ENCODE results near the gene SLC7A7. TPM values are rescaled to one million over a fixed set of nuclear protein-coding genes. Genes with fewer than 3 reads are reported as not detected.
A peak's percentile ranks its signal among the peaks of the same experiment; 100 is the strongest.
"Not testable (repeated sequence)": the region's sequence is repeated elsewhere in the genome, so short reads cannot be mapped to it uniquely, and the experiment has no call there.

Gene SLC7A7
- total RNA-seq, 1 experiment from 2014 or later, result 443 TPM

- CTCF ChIA-PET, result interaction anchor here (1.3 kb wide), 1 partner anchor 13 kb away, joined by 4 read pairs; no protein-coding TSS in a partner anchor
These were observed 20.7 kb downstream of the SLC7A7 start for GRCh38 chr14:22794551-22794951.

GRCh38 chr14:22793976-22794375 lies 21.3 kb downstream of the SLC7A7 start:
- Mint-ChIP-seq H3K27ac (ENCODE audit: unreplicated experiment) (no peak overlapping the region), H3K36me3 (ENCODE audit: insufficient read depth, unreplicated experiment) (peaks cover 90% of the 10 kb centered on the region), H3K4me3 (ENCODE audit: unreplicated experiment) (no peak overlapping the region), H3K4me1 (ENCODE audit: low read depth, unreplicated experiment) (peaks cover 53% of the 10 kb centered on the region), H3K27me3 (ENCODE audit: insufficient read depth, unreplicated experiment) (no peaks in the 10 kb centered on the region), H3K9me3 (ENCODE audit: unreplicated experiment) (no peaks in the 10 kb centered on the region)
- H3K4me1 ChIP-seq, result peaks cover 74% of the 10 kb centered on the region
- no TSS peak for BruUV-seq (replicated peaks)
- H3K36me3 ChIP-seq (ENCODE audit: control insufficient read depth, insufficient read depth, low read length), result peaks cover 2% of the 10 kb centered on the region; the same call in 1 of the 2 replicates
- ChIA-PET CTCF (interaction anchor here (1.3 kb wide), 1 partner anchor 14 kb away, joined by 4 read pairs; no protein-coding TSS in a partner anchor), POLR2A (interaction anchor here (1.0 kb wide), 1 partner anchor 13 kb away, joined by 4 read pairs; no protein-coding TSS in a partner anchor)
- H3K27me3 ChIP-seq (replicated peaks; ENCODE audit: control insufficient read depth, insufficient read depth, low read length), result no peaks in the 10 kb centered on the region
- H3K9me3 ChIP-seq, result no peaks in the 10 kb centered on the region
- intact Hi-C loops (cut with micrococcal nuclease; ENCODE audit: unreplicated experiment), result no loop called here
- no peak overlapping the region for H3K4me3 ChIP-seq (ENCODE audit: low read depth, low read length)
- TF ChIP-seq CTCF (IDR thresholded peaks at IDR 0.05; ENCODE audit: insufficient read depth in 1 of 2, low read depth in 1 of 2, low read length in 1 of 2, severe bottlenecking in 1 of 2, unreplicated experiment in 1 of 2), result no peak
- DNase-seq, result no peak

More at GRCh38 chr14:22794551-22794951, 20.7 kb downstream of the SLC7A7 start:
- DNase-seq, result no peak
- peaks cover 71% of the 10 kb centered on the region for H3K4me1 ChIP-seq
- POLR2A ChIA-PET, result interaction anchor here (0.5 kb wide), 1 partner anchor 11 kb away, joined by 7 read pairs; no protein-coding TSS in a partner anchor
- no TSS peak for BruUV-seq (replicated peaks)
- intact Hi-C loops (cut with micrococcal nuclease; ENCODE audit: unreplicated experiment), result no loop called here
- Mint-ChIP-seq H3K9me3 (ENCODE audit: unreplicated experiment) (no peaks in the 10 kb centered on the region), H3K36me3 (ENCODE audit: insufficient read depth, unreplicated experiment) (peaks cover 85% of the 10 kb centered on the region), H3K4me3 (ENCODE audit: unreplicated experiment) (no peak overlapping the region), H3K27ac (ENCODE audit: unreplicated experiment) (peak overlapping the region; percentile 89), H3K27me3 (ENCODE audit: insufficient read depth, unreplicated experiment) (no peaks in the 10 kb centered on the region), H3K4me1 (ENCODE audit: low read depth, unreplicated experiment) (peaks cover 58% of the 10 kb centered on the region)
- no peak for TF ChIP-seq CTCF (IDR thresholded peaks at IDR 0.05; ENCODE audit: insufficient read depth in 1 of 2, low read depth in 1 of 2, low read length in 1 of 2, severe bottlenecking in 1 of 2, unreplicated experiment in 1 of 2)
- peaks cover 2% of the 10 kb centered on the region; the same call in 1 of the 2 replicates for H3K36me3 ChIP-seq (ENCODE audit: control insufficient read depth, insufficient read depth, low read length)
- no peak overlapping the region for H3K4me3 ChIP-seq (ENCODE audit: low read depth, low read length)
- H3K9me3 ChIP-seq, result no peaks in the 10 kb centered on the region
- no peaks in the 10 kb centered on the region for H3K27me3 ChIP-seq (replicated peaks; ENCODE audit: control insufficient read depth, insufficient read depth, low read length)

- H3K4me3 Mint-ChIP-seq (ENCODE audit: unreplicated experiment), result not testable (repeated sequence)
These were observed 21.7 kb downstream of the SLC7A7 start for GRCh38 chr14:22793550-22793949.

More at GRCh38 chr14:22793550-22793949, 21.7 kb downstream of the SLC7A7 start:
- H3K36me3 Mint-ChIP-seq (ENCODE audit: insufficient read depth, unreplicated experiment), result peaks cover 90% of the 10 kb centered on the region
- CTCF ChIA-PET; H3K9me3 ChIP-seq; BruUV-seq (replicated peaks); H3K27me3 ChIP-seq (replicated peaks; ENCODE audit: control insufficient read depth, insufficient read depth, low read length); H3K9me3 Mint-ChIP-seq (ENCODE audit: unreplicated experiment); H3K36me3 ChIP-seq (ENCODE audit: control insufficient read depth, insufficient read depth, low read length); H3K27ac Mint-ChIP-seq (ENCODE audit: unreplicated experiment); intact Hi-C loops (cut with micrococcal nuclease; ENCODE audit: unreplicated experiment); H3K4me3 ChIP-seq (ENCODE audit: low read depth, low read length); DNase-seq; H3K27me3 Mint-ChIP-seq (ENCODE audit: insufficient read depth, unreplicated experiment): not testable (repeated sequence)
- POLR2A ChIA-PET, result interaction anchor here (1.0 kb wide), 1 partner anchor 14 kb away, joined by 4 read pairs; no protein-coding TSS in a partner anchor
- H3K4me1 Mint-ChIP-seq (ENCODE audit: low read depth, unreplicated experiment), result peaks cover 49% of the 10 kb centered on the region
- H3K4me1 ChIP-seq, result peaks cover 72% of the 10 kb centered on the region

Measured in Caco-2 (cell line).